ENCODE data around the gene APCDD1. TPM values are rescaled to one million over a fixed set of nuclear protein-coding genes. Genes with fewer than 3 reads are reported as not detected.

Gene APCDD1
- total and polyA plus RNA-seq, 2 experiments from 2014 or later = 0.31 to 1.0 TPM

- Mint-ChIP-seq H3K4me3 (no peak overlapping the region), H3K27me3 (ENCODE audit: insufficient read depth, low read depth, poor library complexity) (peaks cover 6% of the 10 kb centered on the region), H3K36me3 (ENCODE audit: low read depth) (no peaks in the 10 kb centered on the region), H3K9me3 (no peaks in the 10 kb centered on the region), H3K4me1 (peaks cover 8% of the 10 kb centered on the region; the same call in 2 of the 3 replicates), H3K27ac (no peak overlapping the region)
- ATAC-seq = peak; percentile 38; the same call in 2 of the 3 replicates
- no peak overlapping the region for H2AFZ ChIP-seq
- H3K9me2 ChIP-seq (ENCODE audit: insufficient read depth) = no peaks in the 10 kb centered on the region
- DNase-seq (ENCODE audit: low spot score) = no peak
- no peak overlapping the region for H3K4me2 ChIP-seq
- no peak overlapping the region for H3K4me3 ChIP-seq
- TF ChIP-seq REST (IDR thresholded peaks at IDR 0.05; ENCODE audit: unreplicated experiment) = no peak
- peak in 1 of 2 experiments; percentile 51; a peak in 2 of 4 replicates for TF ChIP-seq CTCF (conservative IDR thresholded peaks at IDR 0.05; ENCODE audit: low read depth in 2 of 2)
- H3K27ac ChIP-seq (ENCODE audit: low read depth) = no peak overlapping the region
- no peaks in the 10 kb centered on the region for H3K4me1 ChIP-seq (ENCODE audit: insufficient read depth)
- H3K79me2 ChIP-seq (replicated peaks; ENCODE audit: insufficient read depth) = no peaks in the 10 kb centered on the region
- no peaks in the 10 kb centered on the region for H3F3A ChIP-seq (replicated peaks; ENCODE audit: low read depth)
- H3K27me3 ChIP-seq (ENCODE audit: insufficient read depth) = no peaks in the 10 kb centered on the region
- no peaks in the 10 kb centered on the region for H3K36me3 ChIP-seq (ENCODE audit: insufficient read depth)
- H4K20me1 ChIP-seq (replicated peaks; ENCODE audit: insufficient read depth) = no peaks in the 10 kb centered on the region
These were observed 64.3 kb downstream of the APCDD1 start for GRCh38 chr18:10518595-10519255.

- peaks cover 6% of the 10 kb centered on the region for H3K27me3 Mint-ChIP-seq (ENCODE audit: insufficient read depth, low read depth, poor library complexity)
- H3F3A ChIP-seq (replicated peaks; ENCODE audit: low read depth) = no peaks in the 10 kb centered on the region
- no peaks in the 10 kb centered on the region for H3K9me2 ChIP-seq (ENCODE audit: insufficient read depth)
- DNase-seq (ENCODE audit: low spot score) (no peak), ATAC-seq (no peak)
- H3K9me3 Mint-ChIP-seq = no peaks in the 10 kb centered on the region
- H3K4me1 Mint-ChIP-seq = peaks cover 11% of the 10 kb centered on the region; the same call in 2 of the 3 replicates
- no peak for TF ChIP-seq REST (IDR thresholded peaks at IDR 0.05; ENCODE audit: unreplicated experiment)
- no peak for TF ChIP-seq STAT1 (IDR thresholded peaks at IDR 0.05; ENCODE audit: unreplicated experiment)
- TF ChIP-seq POLR2AphosphoS5 (IDR thresholded peaks at IDR 0.05; ENCODE audit: low read depth) = no peak
- TF ChIP-seq JUNB (IDR thresholded peaks at IDR 0.05; ENCODE audit: unreplicated experiment) = no peak
- TF ChIP-seq ZNF114 (CRISPR knock-in tag; IDR thresholded peaks at IDR 0.05) = no peak
- no peak for TF ChIP-seq EZH2 (IDR thresholded peaks at IDR 0.05; ENCODE audit: low read depth, unreplicated experiment)
- TF ChIP-seq EZH2phosphoT487 (IDR thresholded peaks at IDR 0.05; ENCODE audit: unreplicated experiment) = no peak
- no peak for TF ChIP-seq ZNF331 (CRISPR knock-in tag; IDR thresholded peaks at IDR 0.05; ENCODE audit: low read depth)
- no peaks in the 10 kb centered on the region for H3K4me1 ChIP-seq (ENCODE audit: insufficient read depth)
- no peaks in the 10 kb centered on the region for H4K20me1 ChIP-seq (replicated peaks; ENCODE audit: insufficient read depth)
- no peak overlapping the region for H3K4me2 ChIP-seq
- no peaks in the 10 kb centered on the region for H3K36me3 Mint-ChIP-seq (ENCODE audit: low read depth)
- no peaks in the 10 kb centered on the region for H3K36me3 ChIP-seq (ENCODE audit: insufficient read depth)
- H3K4me3 Mint-ChIP-seq = no peak overlapping the region
- H3K27ac Mint-ChIP-seq = no peak overlapping the region
- no peaks in the 10 kb centered on the region for H3K27me3 ChIP-seq (ENCODE audit: insufficient read depth)
- no peak overlapping the region for H3K27ac ChIP-seq (ENCODE audit: low read depth)
- H3K4me3 ChIP-seq = no peak overlapping the region
- no peak overlapping the region for H2AFZ ChIP-seq
- H3K79me2 ChIP-seq (replicated peaks; ENCODE audit: insufficient read depth) = no peaks in the 10 kb centered on the region
These were observed 64.9 kb downstream of the APCDD1 start for GRCh38 chr18:10519366-10519765.

Measured in GM23338 (cell line).